ENCODE measurements around the gene NRXN3.

DNA sequence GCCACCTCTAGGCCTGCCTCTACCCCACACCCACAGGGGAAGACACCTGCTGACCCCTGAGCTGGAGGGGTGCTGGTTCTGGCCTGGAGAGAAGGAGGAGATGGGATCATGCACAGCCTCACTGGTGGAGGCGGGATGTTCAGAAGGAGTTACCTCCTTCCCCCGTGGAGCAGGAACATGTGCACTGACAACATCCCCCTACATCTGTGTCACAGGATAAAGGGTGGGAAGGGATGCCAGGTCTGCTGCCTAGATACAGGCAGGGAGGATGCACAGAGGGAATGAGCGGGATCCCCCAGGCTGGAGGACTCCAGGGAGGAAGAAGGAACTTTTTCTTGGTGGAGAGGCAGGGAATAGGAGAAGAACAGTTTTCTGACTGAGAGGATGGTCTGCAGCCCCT, 8.8 kb downstream of the NRXN3 start:
- TF ChIP-seq, protein P1, sequence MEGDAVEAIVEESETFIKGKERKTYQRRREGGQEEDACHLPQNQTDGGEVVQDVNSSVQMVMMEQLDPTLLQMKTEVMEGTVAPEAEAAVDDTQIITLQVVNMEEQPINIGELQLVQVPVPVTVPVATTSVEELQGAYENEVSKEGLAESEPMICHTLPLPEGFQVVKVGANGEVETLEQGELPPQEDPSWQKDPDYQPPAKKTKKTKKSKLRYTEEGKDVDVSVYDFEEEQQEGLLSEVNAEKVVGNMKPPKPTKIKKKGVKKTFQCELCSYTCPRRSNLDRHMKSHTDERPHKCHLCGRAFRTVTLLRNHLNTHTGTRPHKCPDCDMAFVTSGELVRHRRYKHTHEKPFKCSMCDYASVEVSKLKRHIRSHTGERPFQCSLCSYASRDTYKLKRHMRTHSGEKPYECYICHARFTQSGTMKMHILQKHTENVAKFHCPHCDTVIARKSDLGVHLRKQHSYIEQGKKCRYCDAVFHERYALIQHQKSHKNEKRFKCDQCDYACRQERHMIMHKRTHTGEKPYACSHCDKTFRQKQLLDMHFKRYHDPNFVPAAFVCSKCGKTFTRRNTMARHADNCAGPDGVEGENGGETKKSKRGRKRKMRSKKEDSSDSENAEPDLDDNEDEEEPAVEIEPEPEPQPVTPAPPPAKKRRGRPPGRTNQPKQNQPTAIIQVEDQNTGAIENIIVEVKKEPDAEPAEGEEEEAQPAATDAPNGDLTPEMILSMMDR (CRISPR knock-in tag; IDR thresholded peaks at IDR 0.05), result no peak
- no peak for TF ChIP-seq EP300 (IDR thresholded peaks at IDR 0.05; ENCODE audit: low read depth in 2 of 2, low read length in 2 of 2)
- TF ChIP-seq EP300 (CRISPR knock-in tag; IDR thresholded peaks at IDR 0.05; ENCODE audit: borderline replicate concordance), result no peak
- TF ChIP-seq, protein P2, sequence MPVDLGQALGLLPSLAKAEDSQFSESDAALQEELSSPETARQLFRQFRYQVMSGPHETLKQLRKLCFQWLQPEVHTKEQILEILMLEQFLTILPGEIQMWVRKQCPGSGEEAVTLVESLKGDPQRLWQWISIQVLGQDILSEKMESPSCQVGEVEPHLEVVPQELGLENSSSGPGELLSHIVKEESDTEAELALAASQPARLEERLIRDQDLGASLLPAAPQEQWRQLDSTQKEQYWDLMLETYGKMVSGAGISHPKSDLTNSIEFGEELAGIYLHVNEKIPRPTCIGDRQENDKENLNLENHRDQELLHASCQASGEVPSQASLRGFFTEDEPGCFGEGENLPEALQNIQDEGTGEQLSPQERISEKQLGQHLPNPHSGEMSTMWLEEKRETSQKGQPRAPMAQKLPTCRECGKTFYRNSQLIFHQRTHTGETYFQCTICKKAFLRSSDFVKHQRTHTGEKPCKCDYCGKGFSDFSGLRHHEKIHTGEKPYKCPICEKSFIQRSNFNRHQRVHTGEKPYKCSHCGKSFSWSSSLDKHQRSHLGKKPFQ (CRISPR knock-in tag; IDR thresholded peaks at IDR 0.05; ENCODE audit: insufficient replicate concordance), result no peak
- no peak for TF ChIP-seq ATAD3A (CRISPR knock-in tag; IDR thresholded peaks at IDR 0.05)
- TF ChIP-seq, protein P3, sequence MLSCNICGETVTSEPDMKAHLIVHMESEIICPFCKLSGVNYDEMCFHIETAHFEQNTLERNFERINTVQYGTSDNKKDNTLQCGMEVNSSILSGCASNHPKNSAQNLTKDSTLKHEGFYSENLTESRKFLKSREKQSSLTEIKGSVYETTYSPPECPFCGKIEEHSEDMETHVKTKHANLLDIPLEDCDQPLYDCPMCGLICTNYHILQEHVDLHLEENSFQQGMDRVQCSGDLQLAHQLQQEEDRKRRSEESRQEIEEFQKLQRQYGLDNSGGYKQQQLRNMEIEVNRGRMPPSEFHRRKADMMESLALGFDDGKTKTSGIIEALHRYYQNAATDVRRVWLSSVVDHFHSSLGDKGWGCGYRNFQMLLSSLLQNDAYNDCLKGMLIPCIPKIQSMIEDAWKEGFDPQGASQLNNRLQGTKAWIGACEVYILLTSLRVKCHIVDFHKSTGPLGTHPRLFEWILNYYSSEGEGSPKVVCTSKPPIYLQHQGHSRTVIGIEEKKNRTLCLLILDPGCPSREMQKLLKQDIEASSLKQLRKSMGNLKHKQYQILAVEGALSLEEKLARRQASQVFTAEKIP (CRISPR knock-in tag; IDR thresholded peaks at IDR 0.05; ENCODE audit: borderline replicate concordance), result no peak
- TF ChIP-seq, protein P4, sequence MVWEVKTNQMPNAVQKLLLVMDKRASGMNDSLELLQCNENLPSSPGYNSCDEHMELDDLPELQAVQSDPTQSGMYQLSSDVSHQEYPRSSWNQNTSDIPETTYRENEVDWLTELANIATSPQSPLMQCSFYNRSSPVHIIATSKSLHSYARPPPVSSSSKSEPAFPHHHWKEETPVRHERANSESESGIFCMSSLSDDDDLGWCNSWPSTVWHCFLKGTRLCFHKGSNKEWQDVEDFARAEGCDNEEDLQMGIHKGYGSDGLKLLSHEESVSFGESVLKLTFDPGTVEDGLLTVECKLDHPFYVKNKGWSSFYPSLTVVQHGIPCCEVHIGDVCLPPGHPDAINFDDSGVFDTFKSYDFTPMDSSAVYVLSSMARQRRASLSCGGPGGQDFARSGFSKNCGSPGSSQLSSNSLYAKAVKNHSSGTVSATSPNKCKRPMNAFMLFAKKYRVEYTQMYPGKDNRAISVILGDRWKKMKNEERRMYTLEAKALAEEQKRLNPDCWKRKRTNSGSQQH (CRISPR knock-in tag; IDR thresholded peaks at IDR 0.05; ENCODE audit: low read depth), result no peak

Data from HepG2 (cell line).